H1 (cell line): ENCODE results near the gene COL6A5.

Experiments
- EP300 ChIP-seq, 2 experiments: IDR thresholded peaks; 1 replicate in 1 of 2; 2 replicates in 1 of 2; pipeline ENCODE4 v1.6.1; 2011 to 2012; ENCODE audit warnings: low read depth in 2 of 2, low read length in 2 of 2, mild to moderate bottlenecking in 2 of 2, borderline replicate concordance in 1 of 2, inconsistent platforms in 1 of 2, moderate library complexity in 1 of 2
- EZH2 ChIP-seq: fragments of 200-600 bp; sonication (generic); IDR thresholded peaks from 2 replicates; pipeline ENCODE4 v1.7.1; 2012; ENCODE audit warnings: low read depth, mild to moderate bottlenecking, moderate library complexity, low read length, inconsistent platforms; ENCODE audit not compliant: severe bottlenecking
- NRF1 ChIP-seq: IDR thresholded peaks from 2 replicates; pipeline ENCODE4 v1.6.1; 2011; ENCODE audit warnings: mild to moderate bottlenecking, low read depth, low read length, improper control_type of control experiment
- RAD21 ChIP-seq, 2 experiments: IDR thresholded peaks in 1 of 2; conservative IDR thresholded peaks in 1 of 2; 2 replicates each; pipeline ENCODE4 v1.6.1; 2011; ENCODE audit warnings: low read depth in 2 of 2, low read length in 2 of 2, improper control_type of control experiment in 1 of 2, inconsistent platforms in 1 of 2, mild to moderate bottlenecking in 1 of 2, moderate library complexity in 1 of 2
- RXRA ChIP-seq: IDR thresholded peaks from 2 replicates; pipeline ENCODE4 v1.6.1; 2011; ENCODE audit warnings: low read depth, mild to moderate bottlenecking, low read length, moderate library complexity; ENCODE audit not compliant: insufficient read depth
- SUZ12 ChIP-seq: fragments of 200-600 bp; sonication (generic); IDR thresholded peaks from 2 replicates; pipeline ENCODE4 v1.6.1; 2012; ENCODE audit warnings: mild to moderate bottlenecking, inconsistent platforms, low read length, moderate library complexity, mixed read lengths
- TAF1 ChIP-seq: IDR thresholded peaks from 2 replicates; pipeline ENCODE4 v1.6.1; 2011; ENCODE audit warnings: mild to moderate bottlenecking, low read depth, low read length
- TEAD4 ChIP-seq: IDR thresholded peaks from 2 replicates; pipeline ENCODE4 v1.6.1; 2012; ENCODE audit warnings: low read depth, low read length, inconsistent platforms, mixed read lengths
- TF ChIP-seq, protein P1 (sequence below), 3 experiments: IDR thresholded peaks; 1 replicate in 2 of 3; 2 replicates in 1 of 3; pipeline versions ENCODE4 v1.5.1 to v1.6.1; 2011; ENCODE audit warnings: low read length in 3 of 3, mild to moderate bottlenecking in 3 of 3, inconsistent platforms in 2 of 3, low read depth in 1 of 3, moderate library complexity in 1 of 3; ENCODE audit not compliant: insufficient read depth in 1 of 3; ENCODE audit errors: control extremely low read depth in 1 of 3
- TF ChIP-seq, protein P2 (sequence below): IDR thresholded peaks from 2 replicates; pipeline ENCODE4 v1.6.1; 2011; ENCODE audit warnings: low read length, improper control_type of control experiment

DNA sequence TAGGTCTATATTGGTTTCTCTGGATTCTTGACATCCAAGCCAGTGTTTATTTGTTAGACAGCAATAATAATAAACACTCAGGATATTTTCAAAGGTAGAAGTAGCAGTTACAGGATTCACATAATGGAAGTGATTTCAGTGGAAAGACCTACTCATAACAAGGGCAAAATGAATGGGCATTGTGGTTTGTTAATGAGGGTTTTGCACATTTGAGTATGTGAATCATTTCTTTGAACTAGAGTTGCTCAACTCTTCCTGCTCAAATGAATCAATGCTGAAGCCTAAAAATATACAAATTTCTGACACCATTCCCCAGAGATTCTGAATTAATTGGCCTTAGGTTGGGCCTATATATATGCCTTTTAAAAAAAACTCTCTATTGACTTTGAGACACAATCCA lies 4.1 kb upstream of the COL6A5 start:
- TF ChIP-seq EZH2 (no peak), EP300 (IDR thresholded peaks at IDR 0.05; ENCODE audit: borderline replicate concordance in 1 of 2, low read depth in 2 of 2, low read length in 2 of 2) (no peak), TEAD4 (no peak), RAD21 (IDR thresholded peaks at IDR 0.05 in 1 of 2, conservative IDR thresholded peaks at IDR 0.05 in 1 of 2; ENCODE audit: low read depth in 2 of 2, low read length in 2 of 2) (no peak), NRF1 (no peak), TAF1 (no peak), RXRA (no peak), SUZ12 (no peak)
- TF ChIP-seq, protein P1, sequence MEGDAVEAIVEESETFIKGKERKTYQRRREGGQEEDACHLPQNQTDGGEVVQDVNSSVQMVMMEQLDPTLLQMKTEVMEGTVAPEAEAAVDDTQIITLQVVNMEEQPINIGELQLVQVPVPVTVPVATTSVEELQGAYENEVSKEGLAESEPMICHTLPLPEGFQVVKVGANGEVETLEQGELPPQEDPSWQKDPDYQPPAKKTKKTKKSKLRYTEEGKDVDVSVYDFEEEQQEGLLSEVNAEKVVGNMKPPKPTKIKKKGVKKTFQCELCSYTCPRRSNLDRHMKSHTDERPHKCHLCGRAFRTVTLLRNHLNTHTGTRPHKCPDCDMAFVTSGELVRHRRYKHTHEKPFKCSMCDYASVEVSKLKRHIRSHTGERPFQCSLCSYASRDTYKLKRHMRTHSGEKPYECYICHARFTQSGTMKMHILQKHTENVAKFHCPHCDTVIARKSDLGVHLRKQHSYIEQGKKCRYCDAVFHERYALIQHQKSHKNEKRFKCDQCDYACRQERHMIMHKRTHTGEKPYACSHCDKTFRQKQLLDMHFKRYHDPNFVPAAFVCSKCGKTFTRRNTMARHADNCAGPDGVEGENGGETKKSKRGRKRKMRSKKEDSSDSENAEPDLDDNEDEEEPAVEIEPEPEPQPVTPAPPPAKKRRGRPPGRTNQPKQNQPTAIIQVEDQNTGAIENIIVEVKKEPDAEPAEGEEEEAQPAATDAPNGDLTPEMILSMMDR (IDR thresholded peaks at IDR 0.05; ENCODE audit: control extremely low read depth in 1 of 3, insufficient read depth in 1 of 3, low read depth in 1 of 3, low read length in 3 of 3) = no peak
- TF ChIP-seq, protein P2, sequence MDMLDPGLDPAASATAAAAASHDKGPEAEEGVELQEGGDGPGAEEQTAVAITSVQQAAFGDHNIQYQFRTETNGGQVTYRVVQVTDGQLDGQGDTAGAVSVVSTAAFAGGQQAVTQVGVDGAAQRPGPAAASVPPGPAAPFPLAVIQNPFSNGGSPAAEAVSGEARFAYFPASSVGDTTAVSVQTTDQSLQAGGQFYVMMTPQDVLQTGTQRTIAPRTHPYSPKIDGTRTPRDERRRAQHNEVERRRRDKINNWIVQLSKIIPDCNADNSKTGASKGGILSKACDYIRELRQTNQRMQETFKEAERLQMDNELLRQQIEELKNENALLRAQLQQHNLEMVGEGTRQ = no peak
